Stomach smooth muscle (tissue), 2 donors: ENCODE results near the gene SPNS3.

Experiments used
- H3K27ac ChIP-seq: one replicate; pipeline ENCODE4 v1.7.0; 2013; ENCODE audit warnings: mild to moderate bottlenecking, low read length, inconsistent platforms
- H3K27me3 ChIP-seq, 2 donors: one replicate each; pipeline ENCODE4 v1.7.0; 2013; ENCODE audit warnings: low read length in 2 of 2; ENCODE audit not compliant: insufficient read depth in 2 of 2, control insufficient read depth in 1 of 2
- H3K36me3 ChIP-seq, 2 donors: one replicate each; pipeline ENCODE4 v1.7.0; 2013; ENCODE audit warnings: low read length in 2 of 2; ENCODE audit not compliant: control insufficient read depth in 2 of 2, insufficient read depth in 2 of 2
- H3K4me1 ChIP-seq: one replicate; pipeline ENCODE4 v1.7.0; 2013; ENCODE audit warnings: low read length; ENCODE audit not compliant: control insufficient read depth, insufficient read depth
- H3K4me3 ChIP-seq, 2 donors: one replicate each; pipeline ENCODE4 v1.7.0; 2013; ENCODE audit warnings: low read length in 2 of 2
- H3K9ac ChIP-seq, 2 donors: one replicate each; pipeline ENCODE4 v1.7.0; 2013; ENCODE audit warnings: low read length in 2 of 2, mild to moderate bottlenecking in 1 of 2
- H3K9me3 ChIP-seq, 2 donors: one replicate each; pipeline ENCODE4 v1.7.0; 2013; ENCODE audit warnings: low read length in 2 of 2; ENCODE audit not compliant: control insufficient read depth in 2 of 2
- donor health status: healthy.
- donor health status: Pancreatic carcinoma.

The SPNS3 gene

DNA sequence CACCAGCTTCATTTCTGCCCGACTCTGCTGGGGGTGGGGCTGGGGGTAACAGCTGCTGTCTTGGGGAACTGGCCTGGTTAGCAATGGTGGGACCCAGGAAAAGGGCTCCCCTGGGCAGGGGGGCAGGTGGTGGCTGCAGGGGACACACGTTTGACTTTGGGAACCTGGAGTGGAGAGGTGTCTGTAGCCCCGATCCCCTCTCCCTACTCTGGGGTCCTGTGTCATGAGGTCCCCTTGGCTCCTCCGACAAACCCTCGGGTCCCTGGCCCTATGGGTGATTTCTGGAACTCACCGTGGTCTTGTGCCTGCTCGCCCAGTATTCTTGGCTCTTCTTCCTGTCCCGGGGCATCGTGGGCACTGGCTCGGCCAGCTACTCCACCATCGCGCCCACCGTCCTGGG lies 12.0 kb downstream of the SPNS3 start:
- H3K9me3 ChIP-seq: no peaks in the 10 kb centered on the region
- H3K4me3 ChIP-seq: no peak overlapping the region
- H3K27ac ChIP-seq: no peak overlapping the region
- H3K27me3 ChIP-seq: no peaks in the 10 kb centered on the region
- H3K9ac ChIP-seq: no peak overlapping the region
- H3K36me3 ChIP-seq: no peaks in the 10 kb centered on the region
- H3K4me1 ChIP-seq: no peaks in the 10 kb centered on the region

DNA sequence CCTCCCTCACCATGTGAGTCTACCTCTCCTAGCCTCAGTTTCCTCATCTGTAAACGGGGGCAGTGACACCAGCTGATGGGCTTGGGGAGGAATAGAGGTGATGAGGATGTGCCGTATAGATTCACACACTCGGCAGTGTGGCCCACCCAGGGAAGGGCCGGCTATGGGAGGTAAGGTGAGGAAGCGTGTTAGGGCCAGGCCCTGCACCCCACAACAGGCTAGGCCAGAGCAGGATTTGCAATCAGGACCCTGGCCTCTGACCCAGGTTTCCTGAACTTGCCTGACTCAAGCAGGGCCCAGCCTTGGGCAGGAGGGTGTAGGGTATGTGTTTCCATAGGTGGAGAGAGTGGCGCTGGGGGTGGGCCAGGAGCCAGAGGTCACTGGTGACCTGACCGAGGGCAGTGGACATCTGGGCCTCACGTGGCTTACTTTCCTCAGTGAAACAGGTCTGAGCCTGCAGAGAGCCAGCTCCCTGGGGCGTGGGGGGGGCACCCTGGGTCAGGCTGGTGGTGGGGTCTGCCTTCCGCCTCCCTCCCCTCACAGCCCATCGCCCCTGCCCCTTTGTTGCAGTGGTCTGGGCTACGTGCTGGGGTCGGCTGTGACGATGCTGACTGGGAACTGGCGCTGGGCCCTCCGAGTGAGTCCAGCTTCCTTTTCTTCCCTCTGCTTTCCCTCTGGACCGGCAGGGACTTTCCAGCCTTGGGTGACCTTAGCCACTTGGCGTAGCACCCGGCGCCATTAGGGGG lies 12.8 kb downstream of the SPNS3 start:
- no peaks in the 10 kb centered on the region for H3K36me3 ChIP-seq
- no peak overlapping the region for H3K9ac ChIP-seq
- no peaks in the 10 kb centered on the region for H3K27me3 ChIP-seq
- H3K4me1 ChIP-seq: no peaks in the 10 kb centered on the region
- no peak overlapping the region for H3K27ac ChIP-seq
- no peaks in the 10 kb centered on the region for H3K9me3 ChIP-seq
- H3K4me3 ChIP-seq: no peak overlapping the region

DNA sequence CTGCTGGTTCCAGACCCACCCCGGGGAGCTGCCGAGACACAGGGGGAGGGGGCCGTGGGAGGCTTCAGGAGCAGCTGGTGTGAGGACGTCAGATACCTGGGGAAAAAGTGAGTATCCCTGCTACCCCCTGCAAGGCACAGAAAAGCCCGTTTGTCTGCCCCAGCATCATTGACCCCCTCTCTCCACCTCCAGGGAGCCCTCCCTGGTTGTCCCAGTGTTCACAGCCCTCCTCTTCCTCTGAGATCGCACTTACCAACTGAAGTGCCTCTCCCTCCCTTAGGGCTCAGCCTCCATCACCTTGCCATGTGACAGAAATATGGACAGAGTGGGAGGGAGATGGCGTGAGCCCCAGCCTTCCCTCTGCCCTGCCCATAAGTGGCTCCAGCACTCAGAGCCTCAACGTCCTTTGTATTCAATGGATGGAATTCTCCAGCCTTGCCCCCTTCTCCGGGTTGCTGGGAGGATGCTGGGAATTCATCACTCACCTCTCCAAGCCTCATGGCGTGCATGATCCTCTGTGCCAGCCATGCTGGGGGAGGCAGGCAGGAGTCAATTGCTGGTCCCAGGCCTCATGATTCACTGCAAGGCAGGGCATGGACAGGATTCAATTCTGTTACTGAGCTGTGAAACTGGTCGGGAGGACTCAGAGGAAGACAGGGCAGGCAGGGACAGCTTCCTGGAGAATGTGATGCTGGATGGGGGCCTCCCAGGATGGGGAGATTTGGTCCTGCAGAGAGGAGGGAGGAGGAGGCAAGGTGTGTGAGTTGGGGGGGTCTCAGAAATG lies 14.6 kb downstream of the SPNS3 start:
- Histone ChIP-seq H3K27ac (no peak overlapping the region), H3K9me3 (no peaks in the 10 kb centered on the region), H3K9ac (no peak overlapping the region)

DNA sequence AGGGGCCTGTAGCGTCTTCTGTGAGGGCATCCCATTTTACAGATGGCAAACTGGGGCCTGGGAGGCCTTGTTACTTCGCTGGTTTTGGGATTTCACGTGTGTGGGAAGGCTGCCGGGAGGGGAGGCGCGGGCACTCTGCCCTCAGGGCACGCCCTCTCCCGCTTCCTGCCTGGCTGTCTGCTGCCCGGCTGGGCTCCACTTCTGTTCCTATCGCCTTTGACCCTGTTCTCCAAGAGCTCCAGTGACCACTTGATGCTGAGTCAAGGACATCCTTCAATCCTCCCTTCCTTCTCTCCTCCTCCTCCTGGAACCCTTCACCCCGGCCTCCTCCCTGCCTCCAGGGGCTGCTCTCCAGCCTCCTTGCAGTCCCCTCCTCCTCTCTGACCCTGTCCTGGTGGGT lies 16.0 kb downstream of the SPNS3 start:
- Histone ChIP-seq H3K9me3 (no peaks in the 10 kb centered on the region), H3K36me3 (no peaks in the 10 kb centered on the region), H3K27ac (no peak overlapping the region), H3K9ac (no peak overlapping the region), H3K27me3 (no peaks in the 10 kb centered on the region), H3K4me1 (no peaks in the 10 kb centered on the region), H3K4me3 (no peak overlapping the region)

More for the DNA sequence above, 14.6 kb downstream of the SPNS3 start:
- Histone ChIP-seq H3K27me3 (no peaks in the 10 kb centered on the region), H3K36me3 (no peaks in the 10 kb centered on the region), H3K4me1 (no peaks in the 10 kb centered on the region), H3K4me3 (no peak overlapping the region)

DNA sequence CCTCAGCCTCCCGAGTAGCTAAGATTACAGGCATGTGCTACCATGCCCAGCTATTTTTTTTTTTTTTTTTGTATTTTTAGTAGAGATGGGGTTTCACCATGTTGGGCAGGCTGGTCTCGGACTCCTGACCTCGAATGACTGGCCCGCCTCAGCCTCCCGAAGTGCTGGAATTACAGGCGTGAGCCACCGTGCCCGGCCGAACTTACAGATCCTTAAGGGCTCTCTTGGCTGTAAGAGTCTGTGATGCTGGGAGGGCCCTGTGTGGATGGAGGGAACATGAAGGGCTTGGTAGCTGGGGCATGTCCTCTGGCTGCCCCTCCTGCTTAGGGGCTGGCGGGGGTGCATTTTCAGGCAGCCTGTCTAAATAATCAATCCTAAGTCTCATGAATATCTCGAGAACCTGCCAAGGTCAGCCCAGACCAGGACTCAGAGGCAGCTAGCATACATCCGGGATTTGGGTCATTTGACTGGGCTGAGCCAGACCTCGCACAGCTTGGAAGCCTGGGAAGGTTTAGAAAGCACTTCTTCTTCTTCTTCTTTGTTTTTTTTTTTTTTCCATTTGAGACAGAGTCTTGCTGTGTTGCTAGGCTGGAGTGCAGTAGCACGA lies 17.1 kb downstream of the SPNS3 start:
- H3K36me3 ChIP-seq: no peaks in the 10 kb centered on the region
- H3K27ac ChIP-seq: no peak overlapping the region
- H3K4me3 ChIP-seq: no peak overlapping the region

DNA sequence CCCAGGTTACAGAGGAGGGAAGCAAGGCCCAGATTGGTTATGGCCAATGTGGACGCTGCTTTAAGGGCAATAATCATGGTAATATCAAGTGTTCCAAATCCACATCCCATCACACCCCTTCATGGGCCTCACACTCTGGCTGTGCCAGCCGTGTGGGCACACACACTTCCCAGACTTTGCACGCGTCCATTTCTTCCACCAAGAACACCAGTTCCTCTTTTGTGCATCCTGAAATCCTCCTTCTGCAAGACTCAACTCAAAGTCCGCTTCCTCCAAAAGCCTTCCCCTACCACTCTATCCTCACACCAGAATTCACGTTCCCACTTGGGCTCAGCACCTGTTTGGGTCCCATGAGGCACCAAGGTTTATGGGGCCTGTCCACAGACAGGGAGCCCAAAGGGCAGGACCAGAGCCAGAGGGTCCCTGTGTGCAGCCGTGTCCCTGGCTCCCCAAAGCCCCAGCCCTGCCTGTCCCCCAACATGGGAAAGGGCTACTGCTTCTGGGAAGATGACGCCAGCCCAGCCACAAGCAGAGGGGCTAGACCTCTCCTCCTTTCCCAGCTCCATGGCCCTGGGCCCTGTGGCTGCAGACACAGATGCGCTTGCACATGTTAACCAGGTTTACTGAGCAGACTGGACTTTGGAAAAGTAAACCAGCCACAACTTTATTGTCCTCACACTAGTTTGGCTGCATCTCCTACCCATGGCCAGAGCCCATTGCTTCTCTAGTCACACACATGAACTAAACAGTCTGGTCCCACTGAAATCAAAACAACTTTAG lies 20.3 kb downstream of the SPNS3 start:
- Histone ChIP-seq H3K4me1 (no peaks in the 10 kb centered on the region), H3K27me3 (no peaks in the 10 kb centered on the region), H3K4me3 (no peak overlapping the region), H3K36me3 (no peaks in the 10 kb centered on the region), H3K27ac (no peak overlapping the region), H3K9ac (no peak overlapping the region), H3K9me3 (no peaks in the 10 kb centered on the region)

More for the DNA sequence above, 17.1 kb downstream of the SPNS3 start:
- no peaks in the 10 kb centered on the region for H3K27me3 ChIP-seq
- no peaks in the 10 kb centered on the region for H3K9me3 ChIP-seq
- no peaks in the 10 kb centered on the region for H3K4me1 ChIP-seq
- H3K9ac ChIP-seq: no peak overlapping the region

DNA sequence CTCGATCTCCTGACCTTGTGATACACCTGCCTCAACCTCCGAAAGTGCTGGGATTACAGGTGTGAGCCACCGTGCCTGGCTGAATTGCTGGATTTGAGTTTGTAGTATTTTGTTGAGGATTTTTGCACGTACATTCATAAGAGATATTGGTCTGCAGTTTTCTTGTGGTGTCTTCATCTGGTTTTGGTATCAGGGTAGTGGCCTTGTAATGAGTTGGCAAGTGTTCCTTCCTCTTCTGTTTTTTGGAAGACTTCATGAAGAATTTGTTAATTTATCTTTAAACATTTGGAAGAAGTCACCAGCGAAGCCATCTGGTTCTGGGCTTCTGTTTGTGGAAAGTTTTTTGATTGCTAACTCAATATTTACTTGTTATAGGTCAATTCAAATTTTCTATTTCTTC lies 26.9 kb downstream of the SPNS3 start:
- Histone ChIP-seq H3K9ac (no peak overlapping the region), H3K4me3 (no peak overlapping the region), H3K27me3 (no peaks in the 10 kb centered on the region), H3K9me3 (peaks cover 0 to 5% of the 10 kb centered on the region in 2 donors), H3K36me3 (no peaks in the 10 kb centered on the region), H3K27ac (no peak overlapping the region), H3K4me1 (no peaks in the 10 kb centered on the region)

DNA sequence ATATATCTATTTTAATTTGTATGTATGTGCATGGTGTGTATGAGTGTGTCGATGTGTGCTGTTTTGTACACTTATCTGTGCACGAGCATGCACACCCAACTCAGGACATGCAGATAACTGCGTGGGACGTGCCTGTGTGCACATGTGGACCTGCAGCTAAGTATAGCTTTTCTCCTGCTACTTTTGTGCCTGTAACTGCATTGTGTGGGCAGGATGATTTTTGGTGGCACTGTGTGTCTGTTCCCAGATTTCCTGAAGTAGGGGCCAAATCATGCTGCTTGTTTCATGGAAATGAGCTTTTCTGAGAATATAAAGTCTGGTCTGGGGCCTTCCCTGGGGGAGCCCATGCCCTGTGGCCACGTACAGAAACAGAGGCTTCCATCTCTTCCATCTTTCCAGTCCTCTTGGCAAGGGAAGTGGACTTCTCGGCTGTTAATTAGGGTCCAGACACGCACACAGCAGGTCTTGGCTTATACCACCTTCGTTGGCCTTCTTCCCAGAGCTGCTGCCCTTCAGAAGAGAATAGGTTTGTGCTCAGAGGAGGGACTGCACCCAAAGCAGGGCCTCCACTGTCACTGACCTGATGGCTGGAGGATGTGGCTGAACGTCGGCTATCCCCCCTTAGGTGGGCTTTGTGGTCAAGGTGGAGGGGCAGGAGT lies 30.2 kb downstream of the SPNS3 start:
- Histone ChIP-seq H3K9me3 (peaks cover 0 to 5% of the 10 kb centered on the region in 2 donors), H3K27me3 (peaks cover 0 to 2% of the 10 kb centered on the region in 2 donors), H3K4me1 (no peaks in the 10 kb centered on the region), H3K27ac (no peak overlapping the region), H3K9ac (no peak overlapping the region), H3K36me3 (no peaks in the 10 kb centered on the region), H3K4me3 (no peak overlapping the region)

DNA sequence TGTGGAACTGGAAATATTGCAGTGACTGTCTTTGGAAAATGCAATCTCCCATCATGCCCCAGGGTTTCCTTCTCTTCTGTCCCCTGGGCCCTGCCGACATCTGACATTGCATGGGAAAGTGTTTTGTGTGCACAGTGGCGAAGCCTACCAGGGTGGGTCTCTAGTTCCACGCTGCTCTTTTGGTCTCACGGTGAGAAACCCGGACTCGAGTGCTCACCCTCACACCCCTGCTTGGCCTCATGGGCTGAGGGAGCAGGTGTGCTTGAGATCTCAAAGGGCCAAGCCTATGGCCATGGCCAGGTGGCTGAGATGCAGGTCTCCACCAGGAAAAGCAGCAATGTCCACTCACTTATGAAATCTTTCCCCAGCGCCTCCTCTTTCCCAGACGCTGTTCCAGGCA lies 32.0 kb downstream of the SPNS3 start:
- Histone ChIP-seq H3K9me3 (no peaks in the 10 kb centered on the region), H3K4me1 (no peaks in the 10 kb centered on the region), H3K4me3 (no peak overlapping the region), H3K9ac (no peak overlapping the region), H3K27ac (no peak overlapping the region), H3K36me3 (no peaks in the 10 kb centered on the region), H3K27me3 (peaks cover 0 to 2% of the 10 kb centered on the region in 2 donors)

DNA sequence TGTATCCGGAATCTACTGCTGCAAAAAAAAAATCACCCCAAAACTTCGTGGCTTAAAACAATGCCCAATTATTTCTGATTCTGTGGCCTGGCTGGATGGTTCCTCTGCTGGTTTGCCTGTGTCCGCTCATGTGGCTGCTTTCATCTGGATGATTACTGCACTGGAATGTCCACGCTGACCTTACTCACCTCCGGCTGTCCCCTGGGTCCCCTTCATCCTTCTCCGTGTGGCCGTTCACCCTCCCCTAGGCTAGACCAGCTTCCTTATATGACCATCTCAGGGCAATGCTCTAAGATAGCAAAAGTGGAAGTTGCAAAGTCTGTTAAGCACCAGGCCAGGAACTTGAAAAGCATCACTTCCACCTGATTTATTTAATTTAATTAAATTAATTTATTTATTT lies 33.5 kb downstream of the SPNS3 start:
- H3K27me3 ChIP-seq: peaks cover 0 to 2% of the 10 kb centered on the region in 2 donors
- H3K9ac ChIP-seq: no peak overlapping the region
- no peaks in the 10 kb centered on the region for H3K36me3 ChIP-seq
- H3K4me1 ChIP-seq: no peaks in the 10 kb centered on the region
- no peak overlapping the region for H3K4me3 ChIP-seq
- no peak overlapping the region for H3K27ac ChIP-seq
- H3K9me3 ChIP-seq: no peaks in the 10 kb centered on the region
